Ramos (cell line): ENCODE measurements around the gene KCTD16.

Source experiments
- in situ Hi-C: fragments of 300-500 bp; cut with MboI; formaldehyde crosslinking; loops from one replicate; pipeline ENCODE4 v1.14.3; 2022; ENCODE audit warnings: low sequenced_read_pairs; ENCODE audit not compliant: unreplicated experiment

Gene KCTD16

GRCh38 chr5:144481861-144482260 is 311.2 kb downstream of the KCTD16 start:
- in situ Hi-C loops = no loop called here

DNA sequence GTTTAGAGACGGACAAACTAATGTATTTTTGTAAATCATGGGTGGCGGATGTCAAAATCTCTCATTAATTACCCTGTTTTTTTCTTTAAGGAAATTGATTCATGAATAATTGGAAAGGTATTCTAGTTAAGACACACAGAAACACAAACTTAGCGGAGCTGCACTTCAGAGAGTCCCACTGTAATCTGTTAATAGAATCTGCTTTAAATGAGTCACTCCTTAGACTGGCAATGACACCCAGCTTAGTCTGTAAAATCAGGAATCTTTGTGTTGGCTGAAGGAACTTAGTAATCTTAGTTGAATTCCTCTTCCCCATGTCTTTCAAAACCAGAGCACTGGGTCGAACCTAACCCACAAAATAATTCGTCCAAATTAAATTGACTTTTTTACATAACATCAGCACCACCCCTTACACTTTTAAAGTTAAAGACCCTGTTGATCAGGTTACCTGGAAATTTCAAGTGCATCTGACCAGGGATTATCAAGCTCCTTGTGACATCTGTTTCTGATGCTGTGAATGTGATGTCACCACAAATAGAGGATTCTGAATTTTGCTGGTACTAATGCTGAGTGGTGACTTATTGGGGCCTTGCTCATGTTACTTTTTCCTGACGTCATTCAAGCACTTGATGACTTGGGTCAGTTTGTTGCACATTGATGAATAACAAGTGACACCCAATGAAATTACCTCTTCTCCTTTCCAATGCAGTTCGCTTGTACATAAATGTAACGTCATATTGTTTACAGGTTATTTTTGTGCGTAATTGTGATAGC is 313.6 kb downstream of the KCTD16 start:
- in situ Hi-C loops = no loop called here

DNA sequence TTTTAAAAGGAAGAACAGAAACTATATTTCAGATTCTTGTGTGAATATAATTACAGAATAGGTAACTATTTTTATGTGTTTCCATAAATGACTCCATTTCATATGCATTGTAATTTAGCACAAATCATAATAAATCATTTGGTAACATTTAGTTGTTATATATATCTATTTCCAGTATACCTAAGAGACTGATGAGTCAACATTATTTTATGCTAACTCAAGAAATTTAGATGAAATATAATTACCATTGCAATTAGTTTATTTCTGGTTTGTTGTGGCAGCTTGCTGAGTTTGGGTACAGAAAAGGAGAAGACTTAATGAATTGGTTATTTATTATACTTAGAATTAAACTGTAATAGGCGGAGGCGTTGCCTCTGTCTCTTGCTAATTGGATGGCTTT is 314.9 kb downstream of the KCTD16 start:
- in situ Hi-C loops = no loop called here

- in situ Hi-C loops = no loop called here
Observed at GRCh38 chr5:144487207-144487606, 316.5 kb downstream of the KCTD16 start.

- in situ Hi-C loops = no loop called here
Observed at GRCh38 chr5:144487761-144488160, 317.1 kb downstream of the KCTD16 start.

DNA sequence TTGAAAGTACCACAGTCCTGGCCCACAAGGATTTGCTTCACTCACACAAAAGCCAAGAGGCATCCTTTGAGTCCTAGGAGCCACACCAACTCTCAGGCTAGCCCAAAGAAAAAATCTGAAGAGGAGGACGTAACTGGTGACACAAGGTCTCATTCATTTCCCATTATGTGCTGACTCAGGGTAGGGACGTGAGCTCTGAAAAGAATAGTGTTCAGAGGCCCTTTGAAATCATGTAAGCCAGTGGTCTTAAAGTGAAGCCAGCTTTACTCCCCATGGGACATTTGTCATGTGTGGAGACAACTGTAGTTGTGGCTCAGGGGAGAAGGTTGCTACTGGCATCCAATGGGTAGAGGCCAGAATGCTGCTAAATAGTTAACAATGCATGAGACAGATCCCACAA is 332.4 kb downstream of the KCTD16 start:
- in situ Hi-C loops = no loop called here

- in situ Hi-C loops = no loop called here
Observed at GRCh38 chr5:144504929-144505577, 334.4 kb downstream of the KCTD16 start.

GRCh38 chr5:144510845-144511579 is 340.3 kb downstream of the KCTD16 start:
- in situ Hi-C loops = no loop called here

- in situ Hi-C loops = no loop called here
Observed at GRCh38 chr5:144511580-144512072, 341.0 kb downstream of the KCTD16 start.

DNA sequence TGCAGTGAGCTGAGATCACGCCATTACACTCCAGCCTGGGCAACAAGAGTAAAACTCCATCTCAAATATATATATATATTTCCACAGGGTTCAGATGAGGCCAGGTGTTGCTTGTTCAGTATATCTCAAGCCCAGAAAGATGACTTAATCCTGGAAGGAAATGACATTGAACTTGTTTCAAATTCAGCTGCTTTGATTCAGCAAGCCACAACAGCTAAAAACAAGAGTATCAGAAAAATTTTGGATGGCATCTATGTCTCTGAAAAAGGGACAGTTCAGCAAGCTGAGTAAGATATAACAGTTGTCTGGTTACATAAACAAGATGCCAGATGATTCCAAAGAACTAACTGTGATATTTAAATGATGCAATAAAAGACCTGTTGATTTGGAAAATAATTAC is 352.0 kb downstream of the KCTD16 start:
- in situ Hi-C loops = no loop called here

- in situ Hi-C loops = no loop called here
Observed at GRCh38 chr5:144525000-144525399, 354.3 kb downstream of the KCTD16 start.

GRCh38 chr5:144531188-144531587 is 360.5 kb downstream of the KCTD16 start:
- in situ Hi-C loops = no loop called here
